ENCODE results near the gene ANKRD18A.
"Not testable (repeated sequence)": the region's sequence is repeated elsewhere in the genome, so short reads cannot be mapped to it uniquely, and the experiment has no call there.

ANKRD18A gene

GRCh38 chr9:38540535-38540934 is 79.9 kb downstream of the ANKRD18A start:
- not testable (repeated sequence) for H2AFZ ChIP-seq (ENCODE audit: low read depth, low read length); H3K27ac ChIP-seq (ENCODE audit: low read length, poor library complexity, severe bottlenecking); H3K9ac ChIP-seq (ENCODE audit: low read length); H3K36me3 ChIP-seq (ENCODE audit: control insufficient read depth in 1 of 2, insufficient read depth in 2 of 2, low read depth in 1 of 2, low read length in 2 of 2); H3K4me1 ChIP-seq (ENCODE audit: control insufficient read depth, insufficient read depth, low read depth, low read length); H3K14ac ChIP-seq (ENCODE audit: low read length in 2 of 2); H3K27me3 ChIP-seq (ENCODE audit: control insufficient read depth in 1 of 2, insufficient read depth in 1 of 2, low read length in 2 of 2); H2AK5ac ChIP-seq (ENCODE audit: low read length, severe bottlenecking); H3K9me3 ChIP-seq (ENCODE audit: control insufficient read depth, low read length); H2BK15ac ChIP-seq (ENCODE audit: low read depth, poor library complexity, severe bottlenecking); H3K4me2 ChIP-seq (ENCODE audit: low read length, poor library complexity, severe bottlenecking); H3K4me3 ChIP-seq (ENCODE audit: insufficient read depth in 1 of 2, low read depth in 1 of 2, low read length in 2 of 2); H2BK5ac ChIP-seq (ENCODE audit: low read depth, low read length, poor library complexity, severe bottlenecking); H4K91ac ChIP-seq (ENCODE audit: low read length); H3K18ac ChIP-seq (ENCODE audit: low read depth in 1 of 2, low read length in 2 of 2); H3K4ac ChIP-seq (ENCODE audit: low read depth in 1 of 2, low read length in 2 of 2); H4K8ac ChIP-seq (ENCODE audit: low read length); H3K23ac ChIP-seq (ENCODE audit: low read length in 2 of 2); DNase-seq; H2BK12ac ChIP-seq (ENCODE audit: low read length in 2 of 2); H3K79me1 ChIP-seq (replicated peaks; ENCODE audit: low read length, poor library complexity, severe bottlenecking); H2BK120ac ChIP-seq (ENCODE audit: low read depth, low read length)
- 69% methylated on average over 5 of the region's 5 CpGs for WGBS

GRCh38 chr9:38529317-38529716 is 91.1 kb downstream of the ANKRD18A start:
- H3K9ac ChIP-seq (ENCODE audit: low read length) = no peak overlapping the region

GRCh38 chr9:38527503-38527902 is 92.9 kb downstream of the ANKRD18A start:
- DNase-seq = no peak
- Histone ChIP-seq H3K23ac (ENCODE audit: low read length in 2 of 2) (no peak overlapping the region), H3K4me3 (ENCODE audit: insufficient read depth in 1 of 2, low read depth in 1 of 2, low read length in 2 of 2) (no peak overlapping the region), H3K27ac (ENCODE audit: low read length, poor library complexity, severe bottlenecking) (no peak overlapping the region), H3K79me1 (replicated peaks; ENCODE audit: low read length, poor library complexity, severe bottlenecking) (no peaks in the 10 kb centered on the region), H2AK5ac (ENCODE audit: low read length, severe bottlenecking) (no peak overlapping the region), H3K9me3 (ENCODE audit: control insufficient read depth, low read length) (no peaks in the 10 kb centered on the region), H3K4me1 (ENCODE audit: control insufficient read depth, insufficient read depth, low read depth, low read length) (peaks cover 6% of the 10 kb centered on the region), H2BK5ac (ENCODE audit: low read depth, low read length, poor library complexity, severe bottlenecking) (no peak overlapping the region), H2AFZ (ENCODE audit: low read depth, low read length) (no peak overlapping the region), H3K4ac (ENCODE audit: low read depth in 1 of 2, low read length in 2 of 2) (no peak overlapping the region), H2BK120ac (ENCODE audit: low read depth, low read length) (no peak overlapping the region), H4K91ac (ENCODE audit: low read length) (no peak overlapping the region), H3K4me2 (ENCODE audit: low read length, poor library complexity, severe bottlenecking) (no peak overlapping the region), H3K36me3 (ENCODE audit: control insufficient read depth in 1 of 2, insufficient read depth in 2 of 2, low read depth in 1 of 2, low read length in 2 of 2) (no peaks in the 10 kb centered on the region), H3K18ac (ENCODE audit: low read depth in 1 of 2, low read length in 2 of 2) (no peak overlapping the region), H2BK12ac (ENCODE audit: low read length in 2 of 2) (no peak overlapping the region), H4K8ac (ENCODE audit: low read length) (no peak overlapping the region), H2BK15ac (ENCODE audit: low read depth, poor library complexity, severe bottlenecking) (no peak overlapping the region), H3K9ac (ENCODE audit: low read length) (no peak overlapping the region), H3K27me3 (ENCODE audit: control insufficient read depth in 1 of 2, insufficient read depth in 1 of 2, low read length in 2 of 2) (peaks cover 0 to 5% of the 10 kb centered on the region in 2 experiments), H3K14ac (ENCODE audit: low read length in 2 of 2) (no peak overlapping the region)
- WGBS = 98% methylated on average over 9 of the region's 10 CpGs

More at GRCh38 chr9:38529317-38529716, 91.1 kb downstream of the ANKRD18A start:
- no peaks in the 10 kb centered on the region for H3K79me1 ChIP-seq (replicated peaks; ENCODE audit: low read length, poor library complexity, severe bottlenecking)
- no peak overlapping the region for H3K4me3 ChIP-seq (ENCODE audit: insufficient read depth in 1 of 2, low read depth in 1 of 2, low read length in 2 of 2)
- H2BK15ac ChIP-seq (ENCODE audit: low read depth, poor library complexity, severe bottlenecking) = no peak overlapping the region
- H3K27ac ChIP-seq (ENCODE audit: low read length, poor library complexity, severe bottlenecking) = no peak overlapping the region
- no peak overlapping the region for H4K91ac ChIP-seq (ENCODE audit: low read length)
- no peak overlapping the region for H3K18ac ChIP-seq (ENCODE audit: low read depth in 1 of 2, low read length in 2 of 2)
- peaks cover 6% of the 10 kb centered on the region for H3K4me1 ChIP-seq (ENCODE audit: control insufficient read depth, insufficient read depth, low read depth, low read length)
- no peak overlapping the region for H2BK5ac ChIP-seq (ENCODE audit: low read depth, low read length, poor library complexity, severe bottlenecking)
- H2AFZ ChIP-seq (ENCODE audit: low read depth, low read length) = no peak overlapping the region
- no peak overlapping the region for H3K4me2 ChIP-seq (ENCODE audit: low read length, poor library complexity, severe bottlenecking)
- H4K8ac ChIP-seq (ENCODE audit: low read length) = no peak overlapping the region
- no peak overlapping the region for H2BK120ac ChIP-seq (ENCODE audit: low read depth, low read length)
- no peak overlapping the region for H3K4ac ChIP-seq (ENCODE audit: low read depth in 1 of 2, low read length in 2 of 2)
- no peak for DNase-seq
- peaks cover 0 to 5% of the 10 kb centered on the region in 2 experiments for H3K27me3 ChIP-seq (ENCODE audit: control insufficient read depth in 1 of 2, insufficient read depth in 1 of 2, low read length in 2 of 2)
- H2AK5ac ChIP-seq (ENCODE audit: low read length, severe bottlenecking) = no peak overlapping the region
- no peaks in the 10 kb centered on the region for H3K36me3 ChIP-seq (ENCODE audit: control insufficient read depth in 1 of 2, insufficient read depth in 2 of 2, low read depth in 1 of 2, low read length in 2 of 2)
- no peak overlapping the region for H2BK12ac ChIP-seq (ENCODE audit: low read length in 2 of 2)
- no peaks in the 10 kb centered on the region for H3K9me3 ChIP-seq (ENCODE audit: control insufficient read depth, low read length)
- H3K14ac ChIP-seq (ENCODE audit: low read length in 2 of 2) = no peak overlapping the region
- no peak overlapping the region for H3K23ac ChIP-seq (ENCODE audit: low read length in 2 of 2)

- H4K91ac ChIP-seq (ENCODE audit: low read length) = no peak overlapping the region
- peaks cover 6% of the 10 kb centered on the region for H3K4me1 ChIP-seq (ENCODE audit: control insufficient read depth, insufficient read depth, low read depth, low read length)
- no peak overlapping the region for H3K23ac ChIP-seq (ENCODE audit: low read length in 2 of 2)
- H3K18ac ChIP-seq (ENCODE audit: low read depth in 1 of 2, low read length in 2 of 2) = no peak overlapping the region
- no peaks in the 10 kb centered on the region for H3K79me1 ChIP-seq (replicated peaks; ENCODE audit: low read length, poor library complexity, severe bottlenecking)
- 96% methylated on average over 38 of the region's 38 CpGs for WGBS
- no peak overlapping the region for H3K27ac ChIP-seq (ENCODE audit: low read length, poor library complexity, severe bottlenecking)
- no peak overlapping the region for H3K4me3 ChIP-seq (ENCODE audit: insufficient read depth in 1 of 2, low read depth in 1 of 2, low read length in 2 of 2)
- H3K14ac ChIP-seq (ENCODE audit: low read length in 2 of 2) = no peak overlapping the region
- H2AK5ac ChIP-seq (ENCODE audit: low read length, severe bottlenecking) = no peak overlapping the region
- H3K36me3 ChIP-seq (ENCODE audit: control insufficient read depth in 1 of 2, insufficient read depth in 2 of 2, low read depth in 1 of 2, low read length in 2 of 2) = no peaks in the 10 kb centered on the region
- H2BK15ac ChIP-seq (ENCODE audit: low read depth, poor library complexity, severe bottlenecking) = no peak overlapping the region
- H3K9ac ChIP-seq (ENCODE audit: low read length) = no peak overlapping the region
- no peak overlapping the region for H4K8ac ChIP-seq (ENCODE audit: low read length)
- peaks cover 0 to 5% of the 10 kb centered on the region in 2 experiments for H3K27me3 ChIP-seq (ENCODE audit: control insufficient read depth in 1 of 2, insufficient read depth in 1 of 2, low read length in 2 of 2)
- H2BK5ac ChIP-seq (ENCODE audit: low read depth, low read length, poor library complexity, severe bottlenecking) = no peak overlapping the region
- no peak overlapping the region for H2BK12ac ChIP-seq (ENCODE audit: low read length in 2 of 2)
- H2BK120ac ChIP-seq (ENCODE audit: low read depth, low read length) = no peak overlapping the region
- H3K9me3 ChIP-seq (ENCODE audit: control insufficient read depth, low read length) = no peaks in the 10 kb centered on the region
- no peak overlapping the region for H3K4ac ChIP-seq (ENCODE audit: low read depth in 1 of 2, low read length in 2 of 2)
- no peak for DNase-seq
- H3K4me2 ChIP-seq (ENCODE audit: low read length, poor library complexity, severe bottlenecking) = no peak overlapping the region
- H2AFZ ChIP-seq (ENCODE audit: low read depth, low read length) = no peak overlapping the region
Observed at GRCh38 chr9:38526591-38526990, 93.8 kb downstream of the ANKRD18A start.
